ENCODE data around the gene PDCD11. TPM values are rescaled to one million over a fixed set of nuclear protein-coding genes. Genes with fewer than 3 reads are reported as not detected.

Gene PDCD11
- total RNA-seq, 1 donor from 2014 or later = 72.8 TPM

GRCh38 chr10:103469201-103469600 is 72.8 kb downstream of the PDCD11 start:
- Histone ChIP-seq H2AFZ (ENCODE audit: low read depth, low read length) (no peak overlapping the region), H3K36me3 (ENCODE audit: insufficient read depth, low read length) (no peaks in the 10 kb centered on the region), H3K4me1 (ENCODE audit: insufficient read depth, low read length) (no peaks in the 10 kb centered on the region), H3K4me2 (ENCODE audit: low read length) (no peak overlapping the region), H3K27ac (ENCODE audit: low read depth, low read length) (no peak overlapping the region), H3K27me3 (ENCODE audit: insufficient read depth, low read length) (peaks cover 20% of the 10 kb centered on the region), H4K20me1 (ENCODE audit: insufficient read depth, low read length) (no peaks in the 10 kb centered on the region), H3K9ac (ENCODE audit: low read length) (no peak overlapping the region), H3K79me2 (ENCODE audit: insufficient read depth, low read length) (no peaks in the 10 kb centered on the region), H3K9me3 (ENCODE audit: insufficient read depth, low read depth, low read length) (no peaks in the 10 kb centered on the region), H3K4me3 (ENCODE audit: insufficient read depth, low read depth, low read length) (no peak overlapping the region)
- H3K4me3 Mint-ChIP-seq (ENCODE audit: unreplicated experiment) = no peak overlapping the region
- H3K4me1 Mint-ChIP-seq (ENCODE audit: low read depth, unreplicated experiment) = peaks cover 17% of the 10 kb centered on the region
- peaks cover 5% of the 10 kb centered on the region for H3K27me3 Mint-ChIP-seq (ENCODE audit: low read depth, unreplicated experiment)
- no peaks in the 10 kb centered on the region for H3K36me3 Mint-ChIP-seq (ENCODE audit: low read depth, unreplicated experiment)
- no peak for FAIRE-seq
- H3K27ac Mint-ChIP-seq (ENCODE audit: unreplicated experiment) = no peak overlapping the region
- TF ChIP-seq, protein P1, sequence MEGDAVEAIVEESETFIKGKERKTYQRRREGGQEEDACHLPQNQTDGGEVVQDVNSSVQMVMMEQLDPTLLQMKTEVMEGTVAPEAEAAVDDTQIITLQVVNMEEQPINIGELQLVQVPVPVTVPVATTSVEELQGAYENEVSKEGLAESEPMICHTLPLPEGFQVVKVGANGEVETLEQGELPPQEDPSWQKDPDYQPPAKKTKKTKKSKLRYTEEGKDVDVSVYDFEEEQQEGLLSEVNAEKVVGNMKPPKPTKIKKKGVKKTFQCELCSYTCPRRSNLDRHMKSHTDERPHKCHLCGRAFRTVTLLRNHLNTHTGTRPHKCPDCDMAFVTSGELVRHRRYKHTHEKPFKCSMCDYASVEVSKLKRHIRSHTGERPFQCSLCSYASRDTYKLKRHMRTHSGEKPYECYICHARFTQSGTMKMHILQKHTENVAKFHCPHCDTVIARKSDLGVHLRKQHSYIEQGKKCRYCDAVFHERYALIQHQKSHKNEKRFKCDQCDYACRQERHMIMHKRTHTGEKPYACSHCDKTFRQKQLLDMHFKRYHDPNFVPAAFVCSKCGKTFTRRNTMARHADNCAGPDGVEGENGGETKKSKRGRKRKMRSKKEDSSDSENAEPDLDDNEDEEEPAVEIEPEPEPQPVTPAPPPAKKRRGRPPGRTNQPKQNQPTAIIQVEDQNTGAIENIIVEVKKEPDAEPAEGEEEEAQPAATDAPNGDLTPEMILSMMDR (IDR thresholded peaks at IDR 0.05; ENCODE audit: insufficient read depth, low read depth, low read length) = no peak
- no peak for TF ChIP-seq EZH2 (IDR thresholded peaks at IDR 0.05; ENCODE audit: insufficient read depth, low read length)
- DNase-seq (ENCODE audit: low read depth) = no peak
- H3K9me3 Mint-ChIP-seq (ENCODE audit: unreplicated experiment) = peaks cover 2% of the 10 kb centered on the region

DNA sequence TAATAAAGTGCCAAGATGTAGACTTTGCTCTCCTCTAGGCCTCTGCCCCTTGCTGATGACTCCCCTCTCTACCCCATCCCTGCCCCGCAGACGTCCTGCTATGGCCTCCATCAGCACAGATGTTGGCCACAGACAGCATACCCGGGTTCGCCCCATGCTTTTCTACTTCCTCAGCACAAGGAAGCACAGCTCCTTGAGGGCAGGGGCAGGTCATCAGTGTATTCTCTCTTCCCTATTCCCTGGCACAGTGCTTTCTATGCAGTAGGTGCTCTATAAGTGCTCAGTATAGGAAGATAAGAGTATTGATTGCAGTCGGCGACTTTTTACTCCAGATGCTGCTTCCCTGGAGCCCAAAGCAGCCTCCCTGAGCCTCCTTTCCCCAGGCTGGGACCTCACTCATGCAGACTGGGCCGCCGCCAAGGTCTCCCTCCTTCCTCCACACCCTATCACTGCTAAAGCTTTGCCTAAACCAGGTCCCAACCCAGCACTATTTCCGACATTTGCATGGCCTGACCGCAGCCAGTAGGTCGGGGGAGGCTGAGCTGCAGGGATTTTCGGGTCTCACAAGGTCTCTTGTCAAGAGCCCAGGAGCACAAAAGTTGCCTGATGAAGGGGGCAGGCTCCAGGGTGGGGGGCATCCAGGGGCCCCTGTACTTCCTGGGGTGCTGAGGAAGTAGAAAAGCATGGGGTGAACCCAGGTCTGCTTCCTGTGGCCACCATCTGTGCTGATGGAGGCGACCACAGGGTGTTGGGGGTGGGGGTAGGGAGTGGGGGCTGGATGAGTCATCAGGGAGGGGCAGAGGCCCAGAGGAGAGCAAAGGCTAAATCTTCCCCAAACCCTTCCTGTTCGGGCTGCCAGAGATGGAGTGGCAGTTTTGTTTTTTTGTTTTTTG is 74.6 kb downstream of the PDCD11 start:
- FAIRE-seq = no peak
- Histone ChIP-seq H3K79me2 (ENCODE audit: insufficient read depth, low read length) (no peaks in the 10 kb centered on the region), H3K4me3 (ENCODE audit: insufficient read depth, low read depth, low read length) (no peak overlapping the region), H2AFZ (ENCODE audit: low read depth, low read length) (no peak overlapping the region), H3K4me2 (ENCODE audit: low read length) (no peak overlapping the region), H3K9ac (ENCODE audit: low read length) (no peak overlapping the region), H3K27me3 (ENCODE audit: insufficient read depth, low read length) (peaks cover 26% of the 10 kb centered on the region), H3K9me3 (ENCODE audit: insufficient read depth, low read depth, low read length) (no peaks in the 10 kb centered on the region), H3K36me3 (ENCODE audit: insufficient read depth, low read length) (no peaks in the 10 kb centered on the region), H3K27ac (ENCODE audit: low read depth, low read length) (no peak overlapping the region), H4K20me1 (ENCODE audit: insufficient read depth, low read length) (no peaks in the 10 kb centered on the region), H3K4me1 (ENCODE audit: insufficient read depth, low read length) (no peaks in the 10 kb centered on the region)
- no peak for DNase-seq (ENCODE audit: low read depth)
- TF ChIP-seq, protein P1 (IDR thresholded peaks at IDR 0.05; ENCODE audit: insufficient read depth, low read depth, low read length) = no peak
- TF ChIP-seq EZH2 (IDR thresholded peaks at IDR 0.05; ENCODE audit: insufficient read depth, low read length) = no peak
- H3K4me1 Mint-ChIP-seq (ENCODE audit: low read depth, unreplicated experiment) = peaks cover 17% of the 10 kb centered on the region
- peak overlapping the region; percentile 71 for H3K27ac Mint-ChIP-seq (ENCODE audit: unreplicated experiment)
- H3K9me3 Mint-ChIP-seq (ENCODE audit: unreplicated experiment) = peaks cover 2% of the 10 kb centered on the region
- peaks cover 5% of the 10 kb centered on the region for H3K27me3 Mint-ChIP-seq (ENCODE audit: low read depth, unreplicated experiment)
- no peaks in the 10 kb centered on the region for H3K36me3 Mint-ChIP-seq (ENCODE audit: low read depth, unreplicated experiment)
- no peak overlapping the region for H3K4me3 Mint-ChIP-seq (ENCODE audit: unreplicated experiment)

- H2AFZ ChIP-seq (ENCODE audit: low read depth, low read length) = no peak overlapping the region
Measured at GRCh38 chr10:103472005-103472404, 75.6 kb downstream of the PDCD11 start.

More at GRCh38 chr10:103472005-103472404, 75.6 kb downstream of the PDCD11 start:
- no peak overlapping the region for H3K27ac Mint-ChIP-seq (ENCODE audit: unreplicated experiment)
- peaks cover 8% of the 10 kb centered on the region for H3K27me3 Mint-ChIP-seq (ENCODE audit: low read depth, unreplicated experiment)
- no peak overlapping the region for H3K4me3 ChIP-seq (ENCODE audit: insufficient read depth, low read depth, low read length)
- no peaks in the 10 kb centered on the region for H3K36me3 Mint-ChIP-seq (ENCODE audit: low read depth, unreplicated experiment)
- no peak overlapping the region for H3K9ac ChIP-seq (ENCODE audit: low read length)
- H3K27ac ChIP-seq (ENCODE audit: low read depth, low read length) = no peak overlapping the region
- peaks cover 2% of the 10 kb centered on the region for H3K9me3 Mint-ChIP-seq (ENCODE audit: unreplicated experiment)
- H3K36me3 ChIP-seq (ENCODE audit: insufficient read depth, low read length) = no peaks in the 10 kb centered on the region
- H3K4me1 ChIP-seq (ENCODE audit: insufficient read depth, low read length) = no peaks in the 10 kb centered on the region
- no peak overlapping the region for H3K4me3 Mint-ChIP-seq (ENCODE audit: unreplicated experiment)
- FAIRE-seq (no peak), DNase-seq (ENCODE audit: low read depth) (no peak)
- no peaks in the 10 kb centered on the region for H3K79me2 ChIP-seq (ENCODE audit: insufficient read depth, low read length)
- no peaks in the 10 kb centered on the region for H4K20me1 ChIP-seq (ENCODE audit: insufficient read depth, low read length)
- H3K4me1 Mint-ChIP-seq (ENCODE audit: low read depth, unreplicated experiment) = peaks cover 11% of the 10 kb centered on the region
- no peak overlapping the region for H3K4me2 ChIP-seq (ENCODE audit: low read length)
- peaks cover 31% of the 10 kb centered on the region for H3K27me3 ChIP-seq (ENCODE audit: insufficient read depth, low read length)
- TF ChIP-seq, protein P1 (IDR thresholded peaks at IDR 0.05; ENCODE audit: insufficient read depth, low read depth, low read length) = no peak
- no peak for TF ChIP-seq EZH2 (IDR thresholded peaks at IDR 0.05; ENCODE audit: insufficient read depth, low read length)
- no peaks in the 10 kb centered on the region for H3K9me3 ChIP-seq (ENCODE audit: insufficient read depth, low read depth, low read length)

Measured in astrocyte (in vitro differentiated cells and primary cell).